Measurements from ENCODE around the gene IL17RA.
A peak's percentile ranks its signal among the peaks of the same experiment; 100 is the strongest.

Gene IL17RA

GRCh38 chr22:17086296-17086695, 1.5 kb downstream of the IL17RA start:
- H3K27ac ChIP-seq, result no peak overlapping the region
- no peak for TF ChIP-seq CTCF (conservative IDR thresholded peaks at IDR 0.05)

GRCh38 chr22:17086788-17087497, 2.1 kb downstream of the IL17RA start:
- no peak overlapping the region for H3K27ac ChIP-seq
- TF ChIP-seq CTCF (conservative IDR thresholded peaks at IDR 0.05), result no peak

GRCh38 chr22:17087498-17088131, 2.8 kb downstream of the IL17RA start:
- H3K27ac ChIP-seq, result no peak overlapping the region
- TF ChIP-seq CTCF (conservative IDR thresholded peaks at IDR 0.05), result no peak

GRCh38 chr22:17090550-17090949, 5.8 kb downstream of the IL17RA start:
- no peak overlapping the region for H3K27ac ChIP-seq
- TF ChIP-seq CTCF (conservative IDR thresholded peaks at IDR 0.05), result no peak

GRCh38 chr22:17091851-17092250, 7.1 kb downstream of the IL17RA start:
- H3K27ac ChIP-seq, result no peak overlapping the region
- TF ChIP-seq CTCF (conservative IDR thresholded peaks at IDR 0.05), result no peak

GRCh38 chr22:17093081-17093480, 8.3 kb downstream of the IL17RA start:
- H3K27ac ChIP-seq, result no peak overlapping the region
- TF ChIP-seq CTCF (conservative IDR thresholded peaks at IDR 0.05), result no peak

GRCh38 chr22:17095538-17095937, 10.7 kb downstream of the IL17RA start:
- no peak overlapping the region for H3K27ac ChIP-seq
- TF ChIP-seq CTCF (conservative IDR thresholded peaks at IDR 0.05), result peak; percentile 49

All from VCaP (cell line).